GM19463 (cell line): ENCODE results near the gene PRR14L.
"Not testable (repeated sequence)": the region's sequence is repeated elsewhere in the genome, so short reads cannot be mapped to it uniquely, and the experiment has no call there.

ENCODE experiments used
- ATAC-seq: cut with Tn5 transposase; IDR thresholded peaks from one replicate; pipeline ENCODE4 v1.9.1; 2021; ENCODE audit warnings: mild to moderate bottlenecking, moderate library complexity; ENCODE audit not compliant: unreplicated experiment

PRR14L gene

GRCh38 chr22:31742115-31742514 lies 7.8 kb downstream of the PRR14L start:
- no peak for ATAC-seq

GRCh38 chr22:31740314-31740713 lies 9.6 kb downstream of the PRR14L start:
- not testable (repeated sequence) for ATAC-seq

- no peak for ATAC-seq
Observed at GRCh38 chr22:31739795-31740201, 10.1 kb downstream of the PRR14L start.

- ATAC-seq = no peak
Observed at GRCh38 chr22:31738566-31738965, 11.4 kb downstream of the PRR14L start.

- no peak for ATAC-seq
Observed at GRCh38 chr22:31737932-31738331, 12.0 kb downstream of the PRR14L start.

GRCh38 chr22:31736458-31736857 lies 13.5 kb downstream of the PRR14L start:
- no peak for ATAC-seq

GRCh38 chr22:31734512-31734911 lies 15.4 kb downstream of the PRR14L start:
- ATAC-seq = no peak

GRCh38 chr22:31733580-31734079 lies 16.3 kb downstream of the PRR14L start:
- no peak for ATAC-seq

GRCh38 chr22:31732089-31732829 lies 17.7 kb downstream of the PRR14L start:
- no peak for ATAC-seq

GRCh38 chr22:31730344-31730711 lies 19.6 kb downstream of the PRR14L start:
- no peak for ATAC-seq

- ATAC-seq = no peak
Observed at GRCh38 chr22:31728857-31729256, 21.1 kb downstream of the PRR14L start.

GRCh38 chr22:31726692-31727091 lies 23.2 kb downstream of the PRR14L start:
- ATAC-seq = no peak

- no peak for ATAC-seq
Observed at GRCh38 chr22:31723723-31724122, 26.2 kb downstream of the PRR14L start.

GRCh38 chr22:31719850-31720471 lies 30.0 kb downstream of the PRR14L start:
- ATAC-seq = no peak

GRCh38 chr22:31715147-31715778 lies 34.7 kb downstream of the PRR14L start:
- ATAC-seq = no peak

GRCh38 chr22:31711226-31711625 lies 38.7 kb downstream of the PRR14L start:
- not testable (repeated sequence) for ATAC-seq

- no peak for ATAC-seq
Observed at GRCh38 chr22:31707519-31707918, 42.4 kb downstream of the PRR14L start.

GRCh38 chr22:31695423-31695822 lies 54.5 kb downstream of the PRR14L start:
- no peak for ATAC-seq

- not testable (repeated sequence) for ATAC-seq
Observed at GRCh38 chr22:31694046-31694445, 55.9 kb downstream of the PRR14L start.

GRCh38 chr22:31692186-31692886 lies 57.6 kb downstream of the PRR14L start:
- ATAC-seq = no peak

GRCh38 chr22:31691408-31691807 lies 58.5 kb downstream of the PRR14L start:
- no peak for ATAC-seq
